ENCODE data around the gene CLCNKA. TPM values are rescaled to one million over a fixed set of nuclear protein-coding genes. Genes with fewer than 3 reads are reported as not detected.
"Not testable (repeated sequence)": the region's sequence is repeated elsewhere in the genome, so short reads cannot be mapped to it uniquely, and the experiment has no call there.

Gene CLCNKA
- total and polyA plus RNA-seq, 5 donors from 2014 or later, result not detected

DNA sequence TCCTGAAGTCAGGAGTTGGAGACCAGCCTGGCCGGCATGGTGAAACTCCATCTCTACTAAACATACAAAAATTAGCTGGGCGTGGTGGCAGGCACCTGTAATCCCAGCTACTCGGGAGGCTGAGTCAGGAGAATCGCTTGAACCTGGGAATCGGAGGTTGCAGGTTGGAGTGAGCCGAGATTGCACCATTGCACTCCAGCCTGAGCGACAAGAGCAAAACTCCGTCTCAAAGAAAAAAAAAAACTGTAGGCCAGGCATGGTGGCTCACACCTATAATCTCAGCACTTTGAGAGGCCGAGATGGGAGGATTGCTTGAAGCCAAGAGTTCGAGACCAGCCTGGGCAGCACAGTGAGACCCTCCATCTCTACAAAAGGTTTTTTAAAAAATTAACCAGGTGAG is 20.6 kb upstream of the CLCNKA start:
- H3K9me3 Mint-ChIP-seq; H3K4me3 Mint-ChIP-seq; H3K27ac ChIP-seq (ENCODE audit: insufficient read depth, low read length, poor library complexity, severe bottlenecking); H3K27ac Mint-ChIP-seq; H3K4me1 ChIP-seq (ENCODE audit: control insufficient read depth, insufficient read depth, low read length, poor library complexity, severe bottlenecking); H3K27me3 ChIP-seq (ENCODE audit: control insufficient read depth, insufficient read depth, low read length); H3K9me3 ChIP-seq (ENCODE audit: control insufficient read depth in 2 of 2, low read length in 2 of 2); DNase-seq; H3K4me3 ChIP-seq (ENCODE audit: low read depth, low read length); ATAC-seq (ENCODE audit: low read depth in 2 of 2); H3K4me1 Mint-ChIP-seq; H3K36me3 Mint-ChIP-seq; H3K36me3 ChIP-seq (ENCODE audit: control insufficient read depth, insufficient read depth, low read length): not testable (repeated sequence)
- H3K27me3 Mint-ChIP-seq, result peaks cover 13% of the 10 kb centered on the region

GRCh38 chr1:16005597-16005996 is 16.2 kb upstream of the CLCNKA start:
- Histone ChIP-seq H3K4me3 (ENCODE audit: low read depth, low read length) (no peak overlapping the region), H3K27me3 (ENCODE audit: control insufficient read depth, insufficient read depth, low read length) (no peaks in the 10 kb centered on the region), H3K4me1 (ENCODE audit: control insufficient read depth, insufficient read depth, low read length, poor library complexity, severe bottlenecking) (no peaks in the 10 kb centered on the region), H3K9me3 (ENCODE audit: control insufficient read depth in 2 of 2, low read length in 2 of 2) (no peaks in the 10 kb centered on the region), H3K36me3 (ENCODE audit: control insufficient read depth, insufficient read depth, low read length) (no peaks in the 10 kb centered on the region), H3K27ac (ENCODE audit: insufficient read depth, low read length, poor library complexity, severe bottlenecking) (no peak overlapping the region)
- ATAC-seq (ENCODE audit: low read depth in 2 of 2), result no peak
- H3K27me3 Mint-ChIP-seq, result peaks cover 8% of the 10 kb centered on the region
- no peak overlapping the region for H3K27ac Mint-ChIP-seq
- H3K4me3 Mint-ChIP-seq, result no peak overlapping the region
- no peak for DNase-seq
- peaks cover 0 to 3% (median 0%) of the 10 kb centered on the region in 4 donors for H3K4me1 Mint-ChIP-seq
- no peaks in the 10 kb centered on the region for H3K36me3 Mint-ChIP-seq
- H3K9me3 Mint-ChIP-seq, result no peaks in the 10 kb centered on the region

DNA sequence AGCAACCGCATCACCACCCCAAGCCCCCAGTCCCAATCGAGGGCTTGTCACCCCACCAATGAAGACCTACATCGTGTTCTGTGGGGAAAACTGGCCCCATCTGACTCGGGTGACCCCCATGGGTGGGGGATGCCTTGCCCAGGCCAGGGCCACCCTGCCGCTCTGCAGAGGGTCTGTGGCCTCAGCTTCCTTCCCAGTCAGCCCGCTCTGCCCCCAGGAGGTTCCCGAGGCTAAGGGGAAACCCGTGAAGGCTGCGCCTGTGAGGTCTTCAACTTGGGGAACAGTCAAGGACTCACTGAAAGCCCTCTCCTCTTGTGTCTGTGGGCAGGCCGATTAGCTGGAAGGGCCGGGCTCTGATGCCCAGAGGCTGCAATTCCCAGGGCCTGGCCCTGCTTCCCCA is 15.8 kb upstream of the CLCNKA start:
- Mint-ChIP-seq H3K4me3 (no peak overlapping the region), H3K27ac (no peak overlapping the region), H3K4me1 (peaks cover 0 to 3% (median 0%) of the 10 kb centered on the region in 4 donors), H3K36me3 (no peaks in the 10 kb centered on the region), H3K27me3 (peaks cover 4% of the 10 kb centered on the region), H3K9me3 (no peaks in the 10 kb centered on the region)
- Histone ChIP-seq H3K27ac (ENCODE audit: insufficient read depth, low read length, poor library complexity, severe bottlenecking) (no peak overlapping the region), H3K27me3 (ENCODE audit: control insufficient read depth, insufficient read depth, low read length) (no peaks in the 10 kb centered on the region), H3K4me1 (ENCODE audit: control insufficient read depth, insufficient read depth, low read length, poor library complexity, severe bottlenecking) (no peaks in the 10 kb centered on the region), H3K36me3 (ENCODE audit: control insufficient read depth, insufficient read depth, low read length) (no peaks in the 10 kb centered on the region), H3K9me3 (ENCODE audit: control insufficient read depth in 2 of 2, low read length in 2 of 2) (no peaks in the 10 kb centered on the region), H3K4me3 (ENCODE audit: low read depth, low read length) (no peak overlapping the region)
- DNase-seq (no peak), ATAC-seq (ENCODE audit: low read depth in 2 of 2) (no peak)

- H3K36me3 ChIP-seq (ENCODE audit: control insufficient read depth, insufficient read depth, low read length), result no peaks in the 10 kb centered on the region
- no peaks in the 10 kb centered on the region for H3K4me1 ChIP-seq (ENCODE audit: control insufficient read depth, insufficient read depth, low read length, poor library complexity, severe bottlenecking)
- Mint-ChIP-seq H3K4me1 (peaks cover 0 to 3% (median 0%) of the 10 kb centered on the region in 4 donors), H3K4me3 (no peak overlapping the region), H3K27ac (no peak overlapping the region), H3K36me3 (no peaks in the 10 kb centered on the region), H3K9me3 (no peaks in the 10 kb centered on the region), H3K27me3 (peaks cover 4% of the 10 kb centered on the region)
- ATAC-seq (ENCODE audit: low read depth in 2 of 2) (no peak), DNase-seq (peak in 1 of 3 donors; percentile 38)
- H3K27ac ChIP-seq (ENCODE audit: insufficient read depth, low read length, poor library complexity, severe bottlenecking), result no peak overlapping the region
- H3K9me3 ChIP-seq (ENCODE audit: control insufficient read depth in 2 of 2, low read length in 2 of 2), result no peaks in the 10 kb centered on the region
- no peaks in the 10 kb centered on the region for H3K27me3 ChIP-seq (ENCODE audit: control insufficient read depth, insufficient read depth, low read length)
- no peak overlapping the region for H3K4me3 ChIP-seq (ENCODE audit: low read depth, low read length)
Measured at GRCh38 chr1:16006552-16007485, 15.0 kb upstream of the CLCNKA start.

- Mint-ChIP-seq H3K4me3 (no peak overlapping the region), H3K36me3 (no peaks in the 10 kb centered on the region), H3K27ac (no peak overlapping the region), H3K4me1 (peaks cover 0 to 7% (median 1%) of the 10 kb centered on the region in 4 donors), H3K27me3 (peaks cover 9% of the 10 kb centered on the region), H3K9me3 (no peaks in the 10 kb centered on the region)
- ATAC-seq (ENCODE audit: low read depth in 2 of 2) (no peak), DNase-seq (no peak)
- Histone ChIP-seq H3K4me1 (ENCODE audit: control insufficient read depth, insufficient read depth, low read length, poor library complexity, severe bottlenecking) (peaks cover 7% of the 10 kb centered on the region), H3K9me3 (ENCODE audit: control insufficient read depth in 2 of 2, low read length in 2 of 2) (no peaks in the 10 kb centered on the region), H3K36me3 (ENCODE audit: control insufficient read depth, insufficient read depth, low read length) (no peaks in the 10 kb centered on the region), H3K27me3 (ENCODE audit: control insufficient read depth, insufficient read depth, low read length) (no peaks in the 10 kb centered on the region), H3K4me3 (ENCODE audit: low read depth, low read length) (no peak overlapping the region), H3K27ac (ENCODE audit: insufficient read depth, low read length, poor library complexity, severe bottlenecking) (no peak overlapping the region)
Measured at GRCh38 chr1:16007671-16008341, 14.0 kb upstream of the CLCNKA start.

DNA sequence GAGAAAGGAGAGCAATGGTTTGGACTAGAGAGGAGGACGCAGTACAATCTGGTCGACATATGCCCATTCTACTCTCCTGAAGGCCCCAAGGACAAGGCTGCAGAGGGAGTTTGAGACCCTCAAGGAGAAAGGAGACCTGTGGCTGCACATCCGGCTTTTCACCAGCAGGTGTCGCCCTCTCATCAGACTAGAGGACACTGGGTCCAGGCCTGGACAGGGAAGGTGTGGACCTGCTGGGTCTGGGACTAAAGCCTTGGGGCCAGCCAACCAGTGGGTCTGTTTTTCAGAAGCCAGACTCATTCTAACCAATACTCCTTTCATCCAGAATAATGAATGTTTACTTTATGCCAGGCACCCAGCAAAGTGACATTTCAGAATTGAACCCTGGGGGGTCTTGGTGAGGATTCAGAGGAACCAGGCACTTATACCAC is 12.8 kb upstream of the CLCNKA start:
- Mint-ChIP-seq H3K9me3 (no peaks in the 10 kb centered on the region), H3K36me3 (no peaks in the 10 kb centered on the region), H3K4me1 (peaks cover 0 to 7% (median 1%) of the 10 kb centered on the region in 4 donors), H3K27ac (no peak overlapping the region), H3K27me3 (peaks cover 17% of the 10 kb centered on the region), H3K4me3 (no peak overlapping the region)
- Histone ChIP-seq H3K4me1 (ENCODE audit: control insufficient read depth, insufficient read depth, low read length, poor library complexity, severe bottlenecking) (peaks cover 13% of the 10 kb centered on the region), H3K27ac (ENCODE audit: insufficient read depth, low read length, poor library complexity, severe bottlenecking) (no peak overlapping the region), H3K27me3 (ENCODE audit: control insufficient read depth, insufficient read depth, low read length) (no peaks in the 10 kb centered on the region), H3K36me3 (ENCODE audit: control insufficient read depth, insufficient read depth, low read length) (no peaks in the 10 kb centered on the region), H3K9me3 (ENCODE audit: control insufficient read depth in 2 of 2, low read length in 2 of 2) (no peaks in the 10 kb centered on the region), H3K4me3 (ENCODE audit: low read depth, low read length) (no peak overlapping the region)
- ATAC-seq (ENCODE audit: low read depth in 2 of 2) (peak in 1 of 2 donors; percentile 50), DNase-seq (peak; percentile 58 to 62 (median 58))

DNA sequence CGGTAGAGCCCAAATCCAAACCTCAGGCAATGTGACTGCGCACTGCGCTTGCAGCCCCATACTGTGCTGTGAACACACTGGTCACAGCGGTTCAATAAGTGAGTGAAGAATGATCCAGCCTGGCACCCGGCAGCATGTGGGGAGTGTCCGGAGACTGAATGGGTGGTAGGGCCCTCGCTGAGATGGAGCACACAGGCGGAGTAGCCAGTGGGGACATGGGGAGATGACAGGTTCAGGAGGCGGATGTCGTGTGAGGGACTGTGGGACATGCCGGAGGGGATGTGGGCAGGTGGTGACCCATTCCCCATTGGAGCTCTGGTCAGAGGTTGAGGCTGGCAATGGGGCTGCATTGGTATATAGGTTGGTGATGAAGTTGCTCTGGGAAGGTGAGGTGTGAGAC is 12.2 kb upstream of the CLCNKA start:
- Mint-ChIP-seq H3K4me3 (no peak overlapping the region), H3K36me3 (no peaks in the 10 kb centered on the region), H3K9me3 (no peaks in the 10 kb centered on the region), H3K4me1 (peaks cover 0 to 7% (median 1%) of the 10 kb centered on the region in 4 donors), H3K27me3 (peaks cover 23% of the 10 kb centered on the region), H3K27ac (no peak overlapping the region)
- Histone ChIP-seq H3K9me3 (ENCODE audit: control insufficient read depth in 2 of 2, low read length in 2 of 2) (no peaks in the 10 kb centered on the region), H3K36me3 (ENCODE audit: control insufficient read depth, insufficient read depth, low read length) (no peaks in the 10 kb centered on the region), H3K27ac (ENCODE audit: insufficient read depth, low read length, poor library complexity, severe bottlenecking) (no peak overlapping the region), H3K4me3 (ENCODE audit: low read depth, low read length) (no peak overlapping the region), H3K4me1 (ENCODE audit: control insufficient read depth, insufficient read depth, low read length, poor library complexity, severe bottlenecking) (peaks cover 13% of the 10 kb centered on the region), H3K27me3 (ENCODE audit: control insufficient read depth, insufficient read depth, low read length) (no peaks in the 10 kb centered on the region)
- DNase-seq, result no peak
- no peak for ATAC-seq (ENCODE audit: low read depth in 2 of 2)
